Head of caudate nucleus (tissue), 42 donors: ENCODE measurements around the gene NDUFS1.
"Not testable (repeated sequence)": the region's sequence is repeated elsewhere in the genome, so short reads cannot be mapped to it uniquely, and the experiment has no call there.

ENCODE experiments used
- DNase-seq, 42 donors: peaks; one replicate each; pipeline versions ENCODE4 v3.0.0 to v3.0.0-alpha.2; 2020 to 2021; ENCODE audit warnings: mixed read lengths in 7 of 42
- intact Hi-C: fragments of 100-400 bp; cut with DNase I; formaldehyde crosslinking; loops from one replicate; pipeline ENCODE4 v1.15.0; 2022

The NDUFS1 gene

GRCh38 chr2:206080927-206081326 is 78.3 kb downstream of the NDUFS1 start:
- no peak for DNase-seq
- intact Hi-C loops = no loop called here

- no peak for DNase-seq
- intact Hi-C loops = no loop called here
Measured at GRCh38 chr2:206079699-206080465, 79.4 kb downstream of the NDUFS1 start.

GRCh38 chr2:206077879-206078278 is 81.4 kb downstream of the NDUFS1 start:
- DNase-seq, intact Hi-C loops: not testable (repeated sequence)

GRCh38 chr2:206075113-206075512 is 84.1 kb downstream of the NDUFS1 start:
- DNase-seq = no peak
- intact Hi-C loops = no loop called here

- intact Hi-C loops = no loop called here
- DNase-seq = no peak
Measured at GRCh38 chr2:206071807-206072206, 87.4 kb downstream of the NDUFS1 start.

- DNase-seq = no peak
- intact Hi-C loops = no loop called here
Measured at GRCh38 chr2:206069417-206069816, 89.8 kb downstream of the NDUFS1 start.

- DNase-seq = no peak
- intact Hi-C loops = no loop called here
Measured at GRCh38 chr2:206068207-206068606, 91.0 kb downstream of the NDUFS1 start.
